ENCODE measurements around the gene NDUFB1. TPM values are rescaled to one million over a fixed set of nuclear protein-coding genes. Genes with fewer than 3 reads are reported as not detected.

The NDUFB1 gene
- total and polyA plus RNA-seq, 2 of the 13 experiments (the other 11 are each of a cell fraction or from before 2014, with no cell fraction given), result 181 to 281 TPM

- no peak for FAIRE-seq
- in situ Hi-C loops (cut with HindIII; ENCODE audit: extremely low pct_ligation_motif_present, low pct_unique_long_range_greater_than_20kb), result no loop called here
Measured at GRCh38 chr14:92103363-92103989, 18.0 kb downstream of the NDUFB1 start.

More at GRCh38 chr14:92103363-92103989, 18.0 kb downstream of the NDUFB1 start:
- Histone ChIP-seq H3K79me2 (ENCODE audit: insufficient read depth, low read length) (peaks cover 62% of the 10 kb centered on the region), H2AFZ (ENCODE audit: low read length) (no peak overlapping the region), H3K4me2 (ENCODE audit: low read depth, low read length) (no peak overlapping the region), H4K20me1 (ENCODE audit: insufficient read depth, low read length) (0 out of 2 replicates have a peak, but pooled peaks cover 5% of the 10 kb centered on the region), H3K9ac (ENCODE audit: insufficient read depth, low read depth, low read length) (no peak overlapping the region), H3K27ac (ENCODE audit: extremely low read length, insufficient read depth, low read length) (no peak overlapping the region), H3K27me3 (ENCODE audit: control insufficient read depth in 1 of 2, insufficient read depth in 2 of 2, low read length in 2 of 2) (no peaks in the 10 kb centered on the region; a peak in 1 of 5 replicates), H3K4me3 (replicated peaks in 1 of 3; ENCODE audit: insufficient read depth in 1 of 3, low read depth in 2 of 3, low read length in 3 of 3) (no peak overlapping the region), H3K36me3 (replicated peaks in 1 of 2; ENCODE audit: control insufficient read depth in 1 of 2, insufficient read depth in 2 of 2, low read length in 2 of 2) (no peaks in the 10 kb centered on the region), H3K4me1 (ENCODE audit: insufficient read depth, low read length) (peaks cover 46% of the 10 kb centered on the region), H3K9me3 (ENCODE audit: low read length) (no peaks in the 10 kb centered on the region)
- intact Hi-C loops (cut with micrococcal nuclease; ENCODE audit: unreplicated experiment), result no loop called here
- ATAC-seq (no peak), DNase-seq (ENCODE audit: low spot score) (no peak)
- CTCF ChIA-PET (ENCODE audit: low intra/inter-chr PET ratio, low total read pairs), result no interaction called here
- no TSS peak for BruUV-seq (replicated peaks)
- WGBS (ENCODE audit: low lambda C conversion rate), result 92% methylated on average over 7 of the region's 7 CpGs
- POLR2A ChIA-PET, result interaction anchor here (1.6 kb wide), 1 partner anchor 18 kb away, joined by 6 read pairs; the partner anchor contains the start of genes CPSF2 and NDUFB1
- TF ChIP-seq ZNF770 (CRISPR knock-in tag; IDR thresholded peaks at IDR 0.05) (peak; percentile 89), MTF1 (CRISPR knock-in tag; IDR thresholded peaks at IDR 0.05) (no peak), THAP9 (CRISPR knock-in tag; IDR thresholded peaks at IDR 0.05; ENCODE audit: borderline replicate concordance) (no peak), ZNF652 (CRISPR knock-in tag; IDR thresholded peaks at IDR 0.05; ENCODE audit: borderline replicate concordance, low read depth) (peak; percentile 48; the same call in 1 of the 2 replicates), ZNF3 (CRISPR knock-in tag; IDR thresholded peaks at IDR 0.05) (peak; percentile 76; the same call in 1 of the 2 replicates)

All from HepG2 (cell line).